ENCODE data around the gene BHLHA9.
"Not testable (repeated sequence)": the region's sequence is repeated elsewhere in the genome, so short reads cannot be mapped to it uniquely, and the experiment has no call there.

DNA sequence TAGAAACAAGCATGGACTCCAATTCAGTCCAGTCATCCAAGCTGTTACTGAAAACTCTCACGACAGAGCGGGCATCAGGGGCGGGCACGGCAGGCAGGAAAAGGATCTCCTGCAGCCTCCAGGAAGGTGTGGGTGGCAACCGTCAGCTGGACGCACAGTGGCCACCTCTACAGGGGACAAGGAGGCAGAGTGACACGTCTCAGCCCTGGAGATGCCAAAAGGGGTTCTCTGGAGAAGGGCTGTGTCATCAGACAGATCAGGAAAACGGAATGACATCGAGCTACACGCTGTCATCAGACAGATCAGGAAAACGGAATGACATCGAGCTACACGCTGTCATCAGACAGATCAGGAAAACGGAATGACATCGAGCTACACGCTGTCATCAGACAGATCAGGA lies 37.6 kb downstream of the BHLHA9 start:
- TF ChIP-seq YY1 (IDR thresholded peaks at IDR 0.05; ENCODE audit: insufficient read depth, insufficient read length); ZNF274 (IDR thresholded peaks at IDR 0.05; ENCODE audit: low read depth, low read length): not testable (repeated sequence)

Data from NT2/D1 (cell line).